HG03108 (cell line): ENCODE results near the gene MKX.

Experiments
- ATAC-seq: cut with Tn5 transposase; IDR thresholded peaks from one replicate; pipeline ENCODE4 v1.9.1; 2021; ENCODE audit warnings: moderate library complexity; ENCODE audit not compliant: unreplicated experiment

MKX gene, protein sequence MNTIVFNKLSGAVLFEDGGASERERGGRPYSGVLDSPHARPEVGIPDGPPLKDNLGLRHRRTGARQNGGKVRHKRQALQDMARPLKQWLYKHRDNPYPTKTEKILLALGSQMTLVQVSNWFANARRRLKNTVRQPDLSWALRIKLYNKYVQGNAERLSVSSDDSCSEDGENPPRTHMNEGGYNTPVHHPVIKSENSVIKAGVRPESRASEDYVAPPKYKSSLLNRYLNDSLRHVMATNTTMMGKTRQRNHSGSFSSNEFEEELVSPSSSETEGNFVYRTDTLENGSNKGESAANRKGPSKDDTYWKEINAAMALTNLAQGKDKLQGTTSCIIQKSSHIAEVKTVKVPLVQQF

DNA sequence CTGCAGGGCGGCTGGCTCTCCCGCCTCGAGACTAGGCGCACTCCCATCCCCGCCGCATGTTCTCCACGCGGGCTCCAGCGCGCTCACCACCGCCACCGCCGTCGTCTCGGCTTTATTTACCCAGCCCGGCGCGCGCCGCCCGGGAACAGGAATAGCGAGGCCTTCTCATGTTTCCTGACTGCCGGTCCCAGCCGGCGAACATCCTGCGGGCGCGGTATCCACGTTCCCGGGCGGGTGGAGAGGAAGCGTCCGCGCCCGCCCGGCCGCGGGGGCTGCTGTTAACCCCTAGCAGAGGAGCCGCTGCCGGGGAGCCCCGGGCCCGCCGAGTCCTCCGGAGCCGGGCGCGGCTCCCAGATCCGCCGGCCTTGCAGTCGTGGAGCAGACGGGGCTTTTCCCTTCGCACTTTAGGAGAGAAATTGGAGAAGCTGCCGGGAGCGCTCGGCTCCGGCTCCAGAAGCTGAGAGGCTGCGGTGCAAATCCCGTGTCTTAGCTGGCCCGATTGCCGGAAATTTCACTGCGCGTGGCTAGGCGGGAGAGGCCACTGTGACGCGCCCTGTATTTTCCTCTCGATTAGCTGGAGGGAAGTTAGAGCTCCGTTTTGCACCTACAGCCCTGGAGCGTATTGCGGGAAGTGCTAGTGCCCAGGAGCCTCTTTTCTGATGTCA is at the start of gene MKX:
Gene MKX, minus strand, starts transcription at position 88 of the 665 bp plus-strand sequence. CDS start 2,404 bp downstream, outside the sequence.
- ATAC-seq = no peak

DNA sequence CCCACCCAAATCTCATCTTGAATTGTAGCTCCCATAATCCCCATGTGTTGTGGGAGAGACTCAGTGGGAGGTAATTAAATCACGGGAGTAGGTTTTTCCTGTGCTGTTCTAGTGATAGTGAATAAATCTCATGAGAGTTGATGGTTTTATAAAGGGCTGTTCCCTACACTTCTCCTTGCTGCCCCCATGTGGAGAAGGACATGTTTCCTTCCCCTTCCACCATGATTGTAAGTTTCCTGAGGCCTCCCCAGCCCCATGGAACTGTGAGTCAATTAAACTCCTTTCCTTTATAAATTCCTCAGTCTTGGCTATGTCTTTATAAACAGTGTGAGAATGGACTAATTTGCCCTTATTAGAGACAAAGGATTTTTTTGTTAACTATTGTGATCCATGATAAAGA is 48.5 kb upstream of the MKX start:
- ATAC-seq = no peak

DNA sequence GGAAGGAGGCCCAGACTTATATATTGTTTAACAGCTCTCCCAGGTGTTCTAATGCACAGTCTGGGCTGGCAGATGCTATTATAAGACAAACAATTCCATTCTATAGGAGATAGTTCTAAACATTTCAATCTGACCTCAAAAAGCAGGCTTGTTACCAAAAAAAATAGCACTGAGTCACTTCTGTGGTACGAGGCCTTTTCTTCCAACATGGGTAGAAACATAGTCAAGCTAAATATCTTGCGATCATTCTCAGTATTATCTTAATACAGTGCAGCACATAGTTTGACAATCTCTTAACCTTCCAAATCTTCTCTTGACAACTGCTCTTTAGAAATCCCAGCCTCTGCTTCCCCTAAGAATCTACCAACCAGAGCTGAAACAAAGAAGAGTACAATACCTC is 46.6 kb upstream of the MKX start:
- ATAC-seq = no peak

DNA sequence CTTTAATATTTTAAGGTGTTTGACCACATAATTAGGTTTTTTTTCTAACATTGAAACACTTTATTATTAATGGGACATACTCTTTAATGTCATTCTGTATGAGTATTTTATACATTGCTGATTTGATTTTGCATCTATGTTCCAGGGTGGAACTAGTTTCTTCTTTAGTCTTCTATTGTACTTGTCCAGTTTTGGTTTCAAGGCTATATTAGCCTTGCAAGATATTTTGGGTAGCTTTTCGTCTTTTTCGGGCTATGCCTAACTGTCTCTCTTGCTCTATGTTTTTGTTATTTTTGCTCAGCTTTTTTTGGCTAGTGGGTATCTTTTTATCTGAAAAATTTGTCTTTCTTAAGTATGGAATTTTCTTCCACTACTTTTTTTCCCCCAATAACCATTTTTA is 38.7 kb upstream of the MKX start:
- no peak for ATAC-seq

DNA sequence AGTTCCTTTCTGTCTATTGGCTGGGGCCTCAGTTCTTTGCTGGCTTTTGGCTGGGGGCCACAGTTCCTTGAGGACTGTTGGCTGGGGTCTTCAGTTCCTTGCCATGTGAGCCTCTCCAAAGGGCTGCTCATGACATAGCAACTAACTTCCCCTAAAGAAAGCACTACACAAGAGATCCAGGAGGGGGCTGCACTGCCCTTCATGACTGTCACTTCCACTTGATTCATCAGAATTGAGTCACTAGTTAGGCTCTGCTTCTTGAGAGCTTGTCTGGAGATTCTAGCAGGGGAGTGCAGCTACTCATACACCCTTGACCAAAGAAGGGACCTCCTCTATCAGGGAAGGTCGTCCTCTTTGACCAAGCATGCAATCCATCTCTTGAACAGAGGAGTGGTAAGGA is 38.0 kb upstream of the MKX start:
- ATAC-seq = no peak

DNA sequence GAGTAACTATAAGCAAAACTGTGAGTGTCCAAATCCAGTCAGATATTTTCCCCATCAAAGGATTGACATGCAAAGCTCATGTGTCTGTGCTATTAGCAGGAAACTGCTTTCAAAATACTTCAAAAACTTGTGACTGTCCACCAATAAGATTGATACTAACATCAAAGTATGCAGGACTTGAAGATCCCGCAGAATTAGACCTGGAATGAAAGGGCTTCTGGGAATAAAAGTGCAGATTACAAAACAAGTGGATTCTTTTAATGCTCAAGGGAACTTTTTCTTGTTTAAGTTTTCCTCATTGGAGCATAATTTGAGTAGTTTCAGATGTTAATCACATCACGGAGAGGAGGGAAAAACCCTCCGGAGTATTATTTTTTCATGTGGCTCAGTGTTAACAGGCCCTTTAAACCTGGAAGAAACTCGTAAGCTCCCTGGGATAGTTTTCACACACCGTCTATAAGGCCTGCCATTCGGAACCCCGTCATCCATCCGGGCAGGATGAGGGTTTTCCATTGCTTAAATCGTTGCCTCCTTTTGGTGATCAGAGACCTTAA is 33.9 kb upstream of the MKX start:
- no peak for ATAC-seq

DNA sequence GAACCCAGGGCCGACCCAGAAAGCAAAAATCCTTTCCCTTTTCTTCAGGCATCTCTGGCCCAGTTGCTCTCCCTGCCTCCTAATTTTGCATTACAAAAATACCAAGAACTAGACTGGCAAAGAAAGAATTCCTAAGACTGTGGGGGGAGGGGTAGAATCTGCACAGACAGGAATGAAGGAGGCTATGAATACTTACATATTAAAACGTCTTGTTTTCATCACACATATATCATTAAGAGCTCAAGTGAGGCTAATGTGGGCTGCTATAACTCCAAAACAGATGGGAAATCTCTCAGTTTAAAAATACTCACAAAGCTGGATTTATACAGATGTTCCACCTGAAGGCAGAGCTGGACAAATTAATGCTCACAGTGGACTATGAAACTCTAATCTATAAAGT is 29.2 kb upstream of the MKX start:
- no peak for ATAC-seq

DNA sequence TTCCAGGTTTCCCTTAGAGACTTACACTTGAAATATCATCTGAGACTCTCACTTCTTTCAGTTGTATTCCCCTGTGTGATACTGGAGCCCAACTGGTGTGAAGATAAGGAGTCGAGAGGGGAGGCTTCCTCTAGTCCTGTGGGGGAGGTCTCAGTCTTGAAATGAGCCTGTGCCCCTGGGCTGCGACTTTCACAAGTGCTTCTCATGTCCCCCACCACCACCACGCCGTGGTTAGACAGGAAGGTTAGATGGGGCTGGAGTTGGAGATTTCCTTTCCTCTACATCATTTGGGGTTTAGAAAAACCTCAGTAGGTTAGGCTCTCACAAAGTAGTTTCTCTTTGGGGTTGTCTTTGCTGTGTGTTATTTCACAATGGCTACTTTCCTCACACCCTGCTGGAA is 25.6 kb upstream of the MKX start:
- ATAC-seq = no peak

DNA sequence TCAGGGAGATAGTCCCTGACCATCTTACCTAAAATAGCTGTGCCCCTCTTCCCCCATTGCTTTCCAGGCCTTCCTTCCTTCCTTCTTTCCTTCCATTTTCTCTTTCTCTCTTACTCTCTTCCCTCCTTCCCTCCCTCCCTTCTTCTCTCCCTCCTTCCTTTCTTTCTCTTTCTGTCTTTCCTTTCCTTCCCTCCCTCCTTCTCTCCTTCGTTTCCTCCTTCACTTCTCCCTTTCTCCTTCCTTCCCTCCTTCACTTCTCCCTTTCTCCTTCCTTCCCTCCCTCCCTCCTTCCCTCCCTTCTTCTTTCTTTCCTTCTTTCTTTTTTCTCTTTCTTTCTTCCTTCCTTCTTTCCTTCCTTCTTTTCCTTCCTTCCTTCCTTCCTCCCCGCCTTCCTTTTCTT is 24.6 kb upstream of the MKX start:
- ATAC-seq = no peak

DNA sequence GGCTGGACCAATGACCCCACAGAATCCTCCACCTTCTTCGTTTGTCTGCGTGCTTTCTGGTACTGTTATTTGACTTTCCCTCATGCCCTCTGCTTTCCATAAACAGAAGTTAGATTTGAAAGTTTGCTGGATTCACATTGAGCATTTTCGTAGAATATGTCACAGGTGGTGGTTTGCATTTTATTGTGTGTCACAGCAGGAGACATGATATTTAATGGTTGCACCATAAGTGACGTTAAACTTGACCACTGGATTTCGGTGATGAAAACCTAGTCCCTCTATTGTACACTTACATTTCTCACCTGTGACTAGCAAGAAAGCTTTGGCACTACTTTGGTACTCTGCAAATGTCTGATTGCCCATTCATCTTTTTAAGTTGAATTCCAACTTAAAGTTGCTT is 15.2 kb upstream of the MKX start:
- no peak for ATAC-seq

DNA sequence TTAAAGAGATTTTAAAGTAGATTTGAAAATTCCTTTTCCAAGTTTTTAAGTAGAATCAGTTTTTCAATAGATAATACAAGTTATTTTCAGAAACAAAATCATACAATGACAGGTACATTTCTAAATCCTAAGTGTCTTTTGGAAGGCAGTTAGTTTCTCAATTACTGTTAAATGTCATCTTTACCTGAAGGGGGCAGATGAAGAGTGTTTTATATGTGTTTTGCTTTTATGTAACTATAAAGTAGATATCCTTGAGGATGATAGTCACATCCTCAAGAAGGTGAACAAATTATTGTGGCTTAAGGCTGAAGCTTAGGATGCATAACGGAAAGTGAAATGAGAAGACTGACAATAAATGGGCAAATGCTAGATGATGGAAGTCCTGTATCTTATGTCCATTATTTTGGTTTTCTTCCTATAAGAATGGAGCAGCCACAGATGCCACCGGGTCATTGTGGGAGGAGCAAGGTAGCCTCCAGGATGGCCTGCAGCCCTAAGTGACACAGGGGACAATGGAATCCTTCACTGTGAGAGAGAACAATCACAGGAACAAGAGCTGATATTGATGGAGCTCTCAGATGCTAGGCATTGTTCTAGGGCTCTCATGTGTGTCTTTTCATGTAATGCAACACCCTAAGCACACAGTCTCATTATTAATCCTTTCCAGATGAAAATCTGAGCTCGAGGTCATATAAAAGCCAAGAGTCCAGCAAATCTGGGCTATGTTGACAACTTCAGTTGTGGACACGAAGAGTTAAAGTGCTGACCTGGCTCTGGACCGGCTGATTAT is 14.1 kb upstream of the MKX start:
- no peak for ATAC-seq

DNA sequence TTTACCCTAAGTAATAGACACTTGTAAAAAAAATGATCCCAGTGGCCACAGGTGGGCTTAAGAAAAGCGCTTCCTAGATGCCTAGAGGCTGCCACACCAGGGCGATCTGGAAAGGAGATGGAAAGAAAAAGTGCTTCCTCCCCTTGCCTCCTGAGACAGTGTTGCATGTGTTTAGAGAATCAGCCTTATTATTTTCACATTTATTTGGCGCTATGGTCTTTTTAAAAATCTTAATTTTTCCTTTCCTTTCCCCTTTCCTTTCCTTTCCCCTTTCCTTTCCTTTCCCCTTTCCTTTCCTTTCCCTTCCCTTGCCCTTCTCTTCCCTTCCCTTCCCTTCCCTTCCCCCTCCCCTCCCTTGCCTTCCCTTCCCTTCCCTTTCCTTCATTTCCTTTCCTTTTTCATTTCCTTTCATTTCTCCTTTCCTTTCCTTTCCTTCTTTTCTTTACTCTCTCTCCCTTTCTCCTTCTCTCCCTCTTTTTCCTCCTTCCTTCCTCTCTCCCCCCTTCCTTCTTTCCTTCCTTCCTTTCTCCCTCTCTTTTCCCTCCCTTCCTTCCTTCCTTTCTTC is 7.1 kb upstream of the MKX start:
- no peak for ATAC-seq

DNA sequence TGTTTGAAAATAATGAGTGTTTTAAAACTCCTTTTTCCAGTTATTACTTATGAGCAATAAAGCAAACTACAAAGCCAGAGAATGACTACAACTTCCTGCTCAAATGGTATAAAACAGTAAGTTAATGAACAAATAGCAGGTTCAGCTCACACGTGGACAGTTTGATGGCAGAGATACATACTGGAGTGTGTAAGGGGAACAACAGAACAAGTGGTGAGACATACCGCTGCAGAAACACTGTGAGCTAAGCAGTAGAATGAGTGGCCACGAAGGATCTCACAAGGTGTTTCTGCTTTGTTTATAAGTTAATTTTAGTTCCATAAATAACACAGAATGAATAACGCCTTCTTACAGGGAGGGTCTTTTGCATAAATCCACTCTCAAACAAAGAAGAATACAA is 3.0 kb upstream of the MKX start:
- no peak for ATAC-seq

DNA sequence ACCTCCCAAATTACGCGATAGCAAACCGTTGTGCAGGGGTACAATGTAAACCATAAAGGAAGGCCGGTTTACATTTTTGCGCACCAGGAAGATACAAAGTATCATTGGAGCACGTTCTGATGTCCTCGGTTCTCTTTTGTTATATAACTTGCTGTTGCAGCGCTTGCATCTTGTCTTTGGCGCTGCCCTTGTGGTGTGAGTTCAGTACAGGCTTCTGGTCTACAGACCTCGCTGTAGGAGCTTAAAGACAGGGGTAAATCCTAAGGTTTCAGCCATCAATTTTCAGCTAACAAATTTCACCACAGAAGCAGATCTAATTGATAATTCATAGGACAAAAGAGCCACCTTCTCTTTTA is 1.5 kb upstream of the MKX start:
- no peak for ATAC-seq

DNA sequence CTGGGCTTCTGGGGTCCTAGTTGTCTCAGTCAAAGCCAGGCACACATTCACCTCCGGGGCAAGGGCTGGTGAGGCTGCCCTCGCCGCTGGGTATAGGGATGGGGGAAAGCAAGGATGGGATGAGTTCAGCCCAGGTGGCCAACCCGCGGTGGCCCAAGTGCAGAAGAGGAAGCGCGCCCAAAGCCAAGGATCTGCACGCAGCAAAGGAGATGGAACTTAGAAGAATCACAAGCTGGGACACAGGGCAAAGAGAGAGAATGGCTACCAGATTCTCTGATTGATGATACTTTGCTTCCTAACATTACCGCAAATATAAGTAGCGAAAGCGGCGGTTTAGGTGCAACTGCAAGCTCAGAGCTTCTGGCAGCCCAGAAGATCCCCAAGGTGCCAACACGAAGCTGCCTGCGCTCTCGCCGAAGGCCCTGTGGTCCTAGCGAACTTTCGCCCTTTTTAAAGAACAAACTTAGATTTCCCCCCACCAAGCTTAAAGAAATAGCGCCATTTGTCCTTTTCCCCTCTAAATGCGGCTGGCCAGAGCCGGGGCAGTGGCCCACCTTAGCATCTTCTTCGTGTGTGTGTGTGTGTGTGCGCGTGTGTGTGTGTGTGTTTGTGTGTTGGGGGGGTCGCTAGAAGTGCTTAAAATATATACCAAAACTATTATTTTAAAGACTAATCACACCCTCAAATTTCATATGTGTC is 927 bp upstream of the MKX start:
- no peak for ATAC-seq

DNA sequence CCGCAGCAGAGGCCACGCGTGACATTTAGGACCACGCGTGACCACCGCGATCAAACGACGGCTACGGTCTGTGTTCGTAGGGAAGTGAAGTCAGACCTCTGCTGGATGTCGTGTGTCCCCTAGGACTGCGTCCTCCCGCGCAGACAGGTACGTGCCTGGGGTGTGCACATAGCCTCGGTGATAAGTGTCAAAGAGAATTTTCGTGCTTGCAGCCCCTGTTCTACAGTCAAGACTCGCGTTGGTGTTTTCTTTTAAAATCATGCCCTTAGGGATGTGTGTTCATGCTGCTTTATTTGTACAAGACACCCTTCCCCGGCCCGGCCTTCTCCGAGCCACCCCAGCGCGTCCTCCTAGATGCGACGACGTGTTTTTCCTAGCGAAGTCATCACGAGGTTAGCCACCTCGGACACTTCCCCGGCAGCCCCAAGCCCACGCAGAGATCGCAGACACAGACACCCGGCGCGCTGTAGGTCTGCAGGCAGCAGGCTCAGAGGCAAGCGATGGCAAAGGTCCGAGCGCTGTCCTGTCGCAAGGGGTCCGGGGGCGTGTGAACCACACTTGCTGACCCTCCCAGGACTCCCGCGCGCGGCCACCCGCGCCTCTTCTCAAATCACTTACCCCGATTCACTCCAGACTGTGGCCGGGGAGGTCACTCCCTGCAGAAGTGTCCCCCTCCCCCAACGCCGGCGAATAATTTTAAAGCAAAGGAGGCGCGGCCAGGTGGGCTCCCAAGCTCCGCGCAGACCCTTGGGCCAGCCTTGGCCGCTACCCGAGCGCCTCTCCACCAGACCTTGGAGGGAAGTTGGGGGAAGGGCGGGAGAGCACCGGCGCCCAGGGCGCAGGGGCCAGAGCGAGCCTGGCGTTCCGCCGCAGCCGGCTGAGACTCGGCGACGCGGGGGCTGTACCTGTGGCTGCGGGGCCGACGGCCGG is 552 bp downstream of the MKX start:
- ATAC-seq = no peak

DNA sequence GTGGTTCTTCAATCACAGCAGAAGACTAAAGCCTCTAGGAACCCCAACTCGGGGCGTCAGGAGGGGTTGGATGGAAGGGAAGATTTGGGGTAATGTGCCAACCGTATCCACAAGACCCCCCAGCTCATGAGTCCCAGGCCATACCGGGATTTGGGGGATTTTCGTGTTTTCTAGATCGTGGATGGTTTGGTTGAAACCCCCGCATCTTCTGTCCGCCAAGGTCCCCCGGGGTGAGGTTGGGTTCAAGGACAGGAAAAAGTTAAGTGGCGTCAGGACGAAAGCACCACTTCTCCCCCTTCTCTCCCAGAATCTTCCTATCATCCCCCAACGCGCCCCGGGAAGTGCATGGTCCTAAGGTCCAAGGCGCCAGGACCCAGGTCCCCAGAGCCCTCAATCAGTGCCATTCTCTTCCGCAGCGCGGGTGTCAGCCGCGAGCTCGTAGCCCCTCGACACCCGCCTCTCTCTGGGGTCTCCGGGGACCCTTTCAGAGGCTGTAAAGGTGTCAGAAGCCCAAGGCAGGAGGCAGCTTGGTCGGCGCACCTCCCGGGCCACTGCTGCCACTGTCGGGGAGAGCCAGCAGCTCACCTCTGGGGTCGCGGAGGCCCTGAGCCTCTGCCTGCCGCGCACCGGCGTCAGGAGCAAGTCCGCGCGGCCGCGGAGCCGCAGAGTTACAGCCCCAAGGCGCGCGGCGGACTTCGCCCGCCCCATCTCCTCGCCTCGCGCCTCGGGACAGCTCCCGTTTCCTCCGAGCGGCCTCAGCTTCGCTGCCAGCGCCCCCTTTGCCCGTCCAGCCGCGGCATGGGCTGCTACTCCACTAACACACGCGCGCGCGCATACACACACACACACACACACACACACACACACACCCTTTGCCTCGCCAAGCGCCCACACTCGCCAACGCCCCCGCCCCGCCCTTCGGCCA is 1.5 kb downstream of the MKX start:
- ATAC-seq = no peak

DNA sequence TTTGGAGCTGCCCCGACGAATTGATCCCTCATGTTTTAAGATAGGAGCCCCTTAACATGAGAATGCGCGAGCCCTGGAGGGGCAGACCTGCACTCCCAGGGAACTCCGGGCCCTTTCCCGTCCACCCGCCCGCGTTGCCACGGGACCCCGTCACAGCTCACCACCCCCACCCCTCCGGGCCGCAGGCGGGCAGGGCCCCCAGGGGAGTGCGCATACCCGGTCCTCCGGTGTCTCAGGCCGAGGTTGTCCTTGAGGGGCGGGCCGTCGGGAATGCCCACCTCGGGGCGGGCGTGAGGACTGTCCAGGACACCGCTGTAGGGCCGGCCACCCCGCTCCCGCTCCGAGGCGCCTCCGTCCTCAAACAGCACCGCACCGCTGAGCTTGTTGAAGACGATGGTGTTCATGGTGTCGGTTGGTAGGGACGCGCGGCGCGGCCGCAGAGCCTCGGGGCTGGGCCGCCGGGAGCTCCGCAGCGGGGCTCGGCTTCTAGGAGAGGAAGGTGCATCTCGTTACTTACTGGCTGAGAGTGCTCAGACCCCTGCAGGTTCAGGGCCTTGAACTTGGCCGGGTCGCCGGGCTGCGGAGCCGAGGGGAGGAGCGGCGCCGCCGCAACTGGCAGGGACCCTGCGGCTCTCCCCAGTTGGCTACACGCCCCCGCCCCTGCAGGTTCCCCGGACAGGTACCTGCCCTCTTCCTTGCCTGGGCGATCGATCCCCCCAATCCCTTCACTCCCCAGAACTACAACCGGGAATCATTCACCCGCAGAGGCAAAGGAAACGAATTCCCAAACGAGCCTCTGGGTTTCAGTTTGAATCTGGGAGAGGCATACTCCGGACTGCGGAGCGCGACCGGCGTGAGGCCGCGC is 2.4 kb downstream of the MKX start:
- ATAC-seq = no peak
